ENCODE results near the gene CNMD. TPM values are rescaled to one million over a fixed set of nuclear protein-coding genes. Genes with fewer than 3 reads are reported as not detected.

Gene CNMD
- total RNA-seq, 2 experiments from 2014 or later = not detected

DNA sequence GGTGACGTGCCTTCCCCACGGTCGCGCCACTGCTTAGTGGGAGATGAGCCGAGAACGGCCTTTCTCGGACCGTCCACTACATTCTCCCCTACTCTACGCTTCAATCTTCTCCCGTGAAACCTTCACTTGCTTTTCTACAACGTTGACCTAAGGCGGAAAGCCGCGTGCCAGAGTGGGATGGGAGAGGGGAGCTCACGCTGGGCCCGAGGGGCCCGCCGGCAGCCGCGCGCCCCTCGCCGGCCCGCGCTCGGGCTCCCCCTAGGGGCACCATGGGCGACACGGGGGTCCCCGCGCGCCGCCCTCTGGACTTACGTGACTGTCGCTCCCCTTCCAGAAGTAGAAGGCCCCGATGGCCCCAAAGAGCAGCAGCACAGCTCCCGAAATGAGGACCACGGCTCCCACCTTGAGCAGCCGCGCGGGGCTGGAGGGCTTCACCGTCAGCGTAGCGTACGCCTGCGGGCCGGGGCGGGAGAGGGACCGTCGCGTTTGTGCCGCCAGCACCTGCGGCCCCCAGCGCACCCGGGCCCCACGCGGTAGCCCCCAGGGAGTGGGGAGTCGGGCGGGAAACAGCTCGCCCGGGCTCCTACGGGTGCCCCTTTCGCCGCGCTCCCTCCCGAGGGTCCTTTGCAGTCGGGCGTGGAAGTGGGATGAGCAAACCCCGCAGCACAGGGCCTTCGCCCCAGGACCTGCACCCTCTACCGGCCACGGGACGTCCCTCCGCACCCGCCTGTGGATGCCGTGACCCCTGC lies 727 bp downstream of the CNMD start:
- no peaks in the 10 kb centered on the region for H4K20me1 ChIP-seq (ENCODE audit: insufficient read depth, low read length)
- CTCF ChIA-PET (ENCODE audit: unreplicated experiment) = no interaction called here
- TF ChIP-seq EZH2phosphoT487 (IDR thresholded peaks at IDR 0.05; ENCODE audit: borderline replicate concordance, low read depth, low read length) = no peak
- TF ChIP-seq, protein P1, sequence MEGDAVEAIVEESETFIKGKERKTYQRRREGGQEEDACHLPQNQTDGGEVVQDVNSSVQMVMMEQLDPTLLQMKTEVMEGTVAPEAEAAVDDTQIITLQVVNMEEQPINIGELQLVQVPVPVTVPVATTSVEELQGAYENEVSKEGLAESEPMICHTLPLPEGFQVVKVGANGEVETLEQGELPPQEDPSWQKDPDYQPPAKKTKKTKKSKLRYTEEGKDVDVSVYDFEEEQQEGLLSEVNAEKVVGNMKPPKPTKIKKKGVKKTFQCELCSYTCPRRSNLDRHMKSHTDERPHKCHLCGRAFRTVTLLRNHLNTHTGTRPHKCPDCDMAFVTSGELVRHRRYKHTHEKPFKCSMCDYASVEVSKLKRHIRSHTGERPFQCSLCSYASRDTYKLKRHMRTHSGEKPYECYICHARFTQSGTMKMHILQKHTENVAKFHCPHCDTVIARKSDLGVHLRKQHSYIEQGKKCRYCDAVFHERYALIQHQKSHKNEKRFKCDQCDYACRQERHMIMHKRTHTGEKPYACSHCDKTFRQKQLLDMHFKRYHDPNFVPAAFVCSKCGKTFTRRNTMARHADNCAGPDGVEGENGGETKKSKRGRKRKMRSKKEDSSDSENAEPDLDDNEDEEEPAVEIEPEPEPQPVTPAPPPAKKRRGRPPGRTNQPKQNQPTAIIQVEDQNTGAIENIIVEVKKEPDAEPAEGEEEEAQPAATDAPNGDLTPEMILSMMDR (conservative IDR thresholded peaks at IDR 0.05; ENCODE audit: low read length) = no peak
- no peaks in the 10 kb centered on the region for H3K4me1 ChIP-seq (ENCODE audit: insufficient read depth, low read length, poor library complexity, severe bottlenecking)
- no peak overlapping the region for H3K4me2 ChIP-seq (ENCODE audit: low read length)
- intact Hi-C loops (cut with micrococcal nuclease; ENCODE audit: unreplicated experiment) = no loop called here
- H3K36me3 ChIP-seq (ENCODE audit: insufficient read depth, low read length) = no peaks in the 10 kb centered on the region
- no peak overlapping the region for H2AFZ ChIP-seq (ENCODE audit: low read length)
- DNase-seq (ENCODE audit: low spot score) = no peak
- no TSS peak for BruUV-seq (replicated peaks)
- no peaks in the 10 kb centered on the region for H3K79me2 ChIP-seq (ENCODE audit: insufficient read depth, low read depth, low read length)
- H3K9me2 ChIP-seq (ENCODE audit: insufficient read depth, low read length) = no peaks in the 10 kb centered on the region
- H3K9me3 ChIP-seq (ENCODE audit: low read length) = no peaks in the 10 kb centered on the region
- no peak overlapping the region for H3K4me3 ChIP-seq (ENCODE audit: low read depth, low read length, poor library complexity, severe bottlenecking)
- POLR2A ChIA-PET = interaction anchor here (1.6 kb wide), 1 partner anchor 14 kb away, joined by 7 read pairs; no protein-coding TSS in a partner anchor
- no peak overlapping the region for H3K27ac ChIP-seq (ENCODE audit: low read depth, low read length, poor library complexity, severe bottlenecking)

DNA sequence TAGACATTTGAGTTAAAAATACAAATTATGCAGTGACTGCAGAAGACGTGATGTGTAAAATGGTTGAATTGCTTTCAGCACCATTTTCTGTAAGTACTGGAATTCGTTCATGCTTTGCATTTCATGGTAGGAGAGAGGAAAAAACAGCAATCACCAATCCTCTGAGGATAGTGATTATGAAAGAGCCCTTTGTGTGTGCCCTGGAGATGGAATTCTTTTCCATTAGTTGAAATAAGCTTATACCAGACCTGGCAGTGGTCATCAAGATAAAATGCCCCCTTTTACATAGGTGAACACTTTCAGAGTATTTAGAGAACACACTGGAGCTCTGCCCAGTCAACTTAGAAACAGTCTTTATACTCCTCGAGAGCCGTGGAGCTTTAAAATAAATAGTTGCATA lies 1.7 kb downstream of the CNMD start:
- no peak for DNase-seq (ENCODE audit: low spot score)
- no peaks in the 10 kb centered on the region for H3K4me1 ChIP-seq (ENCODE audit: insufficient read depth, low read length, poor library complexity, severe bottlenecking)
- no peaks in the 10 kb centered on the region for H3K9me3 ChIP-seq (ENCODE audit: low read length)
- ChIA-PET CTCF (ENCODE audit: unreplicated experiment) (no interaction called here), POLR2A (interaction anchor here (0.6 to 1.6 kb wide), 4 partner anchors 13 to 481 kb away, joined by 3 to 7 read pairs (median 3); no protein-coding TSS in a partner anchor)
- H3K9me2 ChIP-seq (ENCODE audit: insufficient read depth, low read length) = no peaks in the 10 kb centered on the region
- intact Hi-C loops (cut with micrococcal nuclease; ENCODE audit: unreplicated experiment) = no loop called here
- H3K36me3 ChIP-seq (ENCODE audit: insufficient read depth, low read length) = no peaks in the 10 kb centered on the region
- H3K27ac ChIP-seq (ENCODE audit: low read depth, low read length, poor library complexity, severe bottlenecking) = no peak overlapping the region
- no peaks in the 10 kb centered on the region for H3K79me2 ChIP-seq (ENCODE audit: insufficient read depth, low read depth, low read length)
- no peak overlapping the region for H3K4me2 ChIP-seq (ENCODE audit: low read length)
- no peak overlapping the region for H2AFZ ChIP-seq (ENCODE audit: low read length)
- no peak for TF ChIP-seq EZH2phosphoT487 (IDR thresholded peaks at IDR 0.05; ENCODE audit: borderline replicate concordance, low read depth, low read length)
- TF ChIP-seq, protein P1 (conservative IDR thresholded peaks at IDR 0.05; ENCODE audit: low read length) = no peak
- H4K20me1 ChIP-seq (ENCODE audit: insufficient read depth, low read length) = no peaks in the 10 kb centered on the region
- no peak overlapping the region for H3K4me3 ChIP-seq (ENCODE audit: low read depth, low read length, poor library complexity, severe bottlenecking)
- BruUV-seq (replicated peaks) = no TSS peak

DNA sequence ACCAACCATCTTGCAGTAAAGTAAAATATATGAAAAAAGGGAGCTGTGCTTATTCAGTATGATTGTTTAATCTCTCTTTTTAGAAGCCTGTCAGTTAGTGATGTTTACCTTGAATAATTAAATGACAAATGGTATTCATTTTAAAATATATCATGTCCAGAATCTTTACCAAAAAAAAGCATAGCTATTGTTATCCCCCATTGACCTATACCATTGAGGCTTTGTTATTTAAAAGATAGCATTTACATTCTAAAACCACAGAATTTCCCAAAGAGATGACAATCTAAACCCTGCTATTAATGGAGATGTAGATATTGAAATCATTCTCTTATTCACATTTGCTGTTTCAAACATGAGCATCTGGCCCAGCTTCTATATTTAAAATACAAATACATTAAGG lies 2.2 kb downstream of the CNMD start:
- intact Hi-C loops (cut with micrococcal nuclease; ENCODE audit: unreplicated experiment) = no loop called here

More for the DNA sequence above, 2.2 kb downstream of the CNMD start:
- Histone ChIP-seq H2AFZ (ENCODE audit: low read length) (no peak overlapping the region), H3K4me3 (ENCODE audit: low read depth, low read length, poor library complexity, severe bottlenecking) (no peak overlapping the region), H3K4me2 (ENCODE audit: low read length) (no peak overlapping the region), H4K20me1 (ENCODE audit: insufficient read depth, low read length) (no peaks in the 10 kb centered on the region), H3K36me3 (ENCODE audit: insufficient read depth, low read length) (no peaks in the 10 kb centered on the region), H3K79me2 (ENCODE audit: insufficient read depth, low read depth, low read length) (no peaks in the 10 kb centered on the region), H3K9me2 (ENCODE audit: insufficient read depth, low read length) (no peaks in the 10 kb centered on the region), H3K27ac (ENCODE audit: low read depth, low read length, poor library complexity, severe bottlenecking) (no peak overlapping the region), H3K4me1 (ENCODE audit: insufficient read depth, low read length, poor library complexity, severe bottlenecking) (no peaks in the 10 kb centered on the region), H3K9me3 (ENCODE audit: low read length) (no peaks in the 10 kb centered on the region)
- TF ChIP-seq, protein P1 (conservative IDR thresholded peaks at IDR 0.05; ENCODE audit: low read length) = no peak
- TF ChIP-seq EZH2phosphoT487 (IDR thresholded peaks at IDR 0.05; ENCODE audit: borderline replicate concordance, low read depth, low read length) = no peak
- no TSS peak for BruUV-seq (replicated peaks)
- ChIA-PET CTCF (ENCODE audit: unreplicated experiment) (no interaction called here), POLR2A (interaction anchor here (0.6 to 1.6 kb wide), 4 partner anchors 13 to 481 kb away, joined by 3 to 7 read pairs (median 3); no protein-coding TSS in a partner anchor)
- DNase-seq (ENCODE audit: low spot score) = no peak
